HG03280 (cell line): ENCODE data around the gene RBFOX2.
"Not testable (repeated sequence)": the region's sequence is repeated elsewhere in the genome, so short reads cannot be mapped to it uniquely, and the experiment has no call there.

ENCODE experiments used
- ATAC-seq: cut with Tn5 transposase; IDR thresholded peaks from one replicate; pipeline ENCODE4 v1.9.1; 2021; ENCODE audit warnings: mild to moderate bottlenecking, moderate library complexity; ENCODE audit not compliant: unreplicated experiment

RBFOX2 gene

DNA sequence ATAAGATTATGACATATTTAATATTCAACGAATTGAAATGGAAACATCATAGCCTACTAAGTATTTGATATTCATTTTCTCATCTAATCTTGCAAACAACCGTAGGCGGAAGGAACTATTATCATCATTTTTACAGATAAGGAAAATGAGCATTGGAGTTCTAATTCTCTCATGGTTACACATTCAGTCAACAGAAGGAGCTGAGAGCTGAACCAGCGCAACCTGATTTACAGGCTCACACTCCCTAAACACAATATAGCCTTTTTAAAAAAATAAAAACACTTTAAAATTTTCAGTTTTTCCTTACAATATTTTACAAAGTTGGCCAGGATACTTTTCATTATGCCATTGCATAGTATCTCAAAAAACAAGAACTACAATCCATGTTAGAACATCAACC, 236.1 kb downstream of the RBFOX2 start:
- ATAC-seq: no peak

DNA sequence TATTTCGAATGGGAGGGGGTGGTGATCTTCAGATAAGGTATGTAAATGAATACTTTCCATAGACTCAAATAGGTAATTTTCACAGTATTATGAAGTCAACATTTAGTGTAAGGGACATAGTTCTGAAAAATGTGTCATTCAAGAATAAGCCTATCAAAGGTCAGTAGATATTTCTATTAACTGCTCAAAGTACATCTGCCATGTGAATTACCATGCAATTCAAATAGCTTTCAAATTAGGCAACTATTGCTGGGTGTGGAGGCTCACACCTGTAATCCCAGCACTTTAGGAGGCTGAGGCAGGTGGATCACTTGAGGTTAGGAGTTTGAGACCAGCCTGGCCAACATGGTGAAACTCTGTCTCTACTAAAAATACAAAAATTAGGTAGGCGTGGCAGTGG, 236.8 kb downstream of the RBFOX2 start:
- ATAC-seq: not testable (repeated sequence)

DNA sequence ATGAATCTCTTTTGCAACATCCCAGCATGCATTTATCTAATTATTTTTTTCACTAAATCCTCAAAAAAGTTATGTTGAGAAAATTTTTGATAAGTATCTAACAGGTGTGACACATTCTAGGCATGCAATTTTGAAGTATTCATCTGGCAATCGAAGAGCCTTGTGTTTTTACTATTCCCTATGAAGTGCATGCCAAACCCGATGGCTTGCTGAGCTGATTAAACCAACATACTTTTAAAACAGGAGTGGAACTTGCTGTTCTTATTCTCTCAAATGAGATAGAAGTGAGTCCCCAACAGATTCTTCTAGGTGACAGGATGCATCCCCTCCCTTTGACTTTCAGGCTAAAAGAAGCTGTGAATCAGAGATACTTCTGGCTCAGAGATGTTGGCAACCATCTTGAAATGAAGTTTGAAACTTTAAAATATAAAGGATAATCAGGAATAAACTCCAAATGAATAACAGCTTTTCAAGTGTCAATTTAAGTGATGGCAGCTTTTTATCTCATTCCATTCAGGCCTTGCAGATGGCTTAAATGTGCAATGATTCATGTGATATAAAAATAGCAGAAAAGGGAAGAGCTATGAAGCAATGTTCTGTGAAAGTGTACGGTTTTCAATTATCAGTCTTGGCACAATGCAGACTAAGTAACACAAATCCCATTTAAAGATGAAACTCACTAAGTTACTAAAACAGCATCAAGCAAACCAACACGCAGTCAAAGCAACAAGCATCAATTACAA, 243.3 kb downstream of the RBFOX2 start:
- ATAC-seq: no peak

DNA sequence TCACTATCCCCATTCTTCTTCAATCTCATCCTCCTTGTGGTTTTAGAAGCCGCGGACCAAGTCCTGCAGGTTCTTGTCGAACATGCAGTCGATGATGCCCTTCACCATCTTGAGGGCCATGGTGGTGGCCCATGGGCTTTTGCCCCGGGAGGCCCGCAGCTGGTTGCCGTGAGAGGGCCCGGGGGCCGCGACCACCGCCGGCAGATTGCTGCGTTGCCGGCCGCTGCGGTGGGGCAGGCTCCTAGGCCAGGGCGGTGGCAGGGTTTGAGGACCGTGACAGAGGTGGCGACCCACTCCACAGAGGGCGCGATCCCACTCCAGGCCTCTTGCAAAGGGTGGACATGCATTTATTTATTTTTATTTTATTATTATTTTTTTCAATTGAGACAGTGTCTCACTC, 244.0 kb downstream of the RBFOX2 start:
- no peak for ATAC-seq

DNA sequence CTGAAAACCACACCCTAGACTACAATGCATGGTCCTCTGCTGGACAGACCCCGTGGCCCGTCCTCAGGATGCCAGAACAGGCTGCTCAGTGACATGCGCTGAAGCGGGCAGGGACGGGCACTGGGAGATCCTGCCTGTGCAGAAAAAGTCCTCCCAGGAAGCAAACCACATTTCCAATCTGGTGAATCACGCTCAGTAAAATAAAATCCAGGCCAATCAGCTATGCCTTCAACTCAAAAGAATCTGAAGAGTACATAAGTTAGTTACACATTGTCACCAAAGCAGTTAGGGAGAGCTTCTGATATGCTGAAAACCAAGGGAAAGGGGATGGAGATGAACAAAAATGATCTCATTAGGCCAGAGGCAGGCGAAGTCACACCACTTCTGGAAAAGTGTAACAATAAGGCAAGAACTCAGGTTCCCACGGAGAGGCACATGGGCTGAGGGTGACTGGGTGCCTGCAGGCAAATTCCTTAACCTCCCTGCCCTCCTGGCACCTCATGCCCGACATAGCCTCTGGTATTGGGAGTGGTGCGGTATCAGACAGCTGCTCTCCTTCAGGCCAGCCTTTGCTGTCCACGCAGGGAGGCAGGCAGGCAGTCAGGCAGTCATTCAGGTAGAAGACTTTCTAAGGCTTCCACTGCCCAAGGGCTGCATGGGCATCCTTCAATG, 244.5 kb downstream of the RBFOX2 start:
- no peak for ATAC-seq

DNA sequence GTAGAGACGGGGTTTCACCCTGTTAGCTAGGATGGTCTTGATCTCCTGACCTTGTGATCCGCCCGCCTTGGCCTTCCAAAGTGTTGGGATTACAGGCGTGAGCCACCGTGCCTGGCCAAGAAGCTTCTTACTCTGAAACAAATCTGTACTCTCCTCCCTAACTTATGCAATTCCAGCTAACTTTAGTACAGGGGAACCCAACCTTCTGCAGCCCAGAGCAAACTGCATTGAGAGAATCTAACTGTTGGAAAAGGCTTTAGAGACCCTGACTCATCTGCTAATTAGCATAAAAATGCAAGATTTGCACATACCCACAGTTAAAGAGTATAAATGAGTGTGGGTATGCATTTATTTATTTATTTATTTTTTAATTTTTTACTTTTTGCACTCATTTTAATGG, 246.1 kb downstream of the RBFOX2 start:
- no peak for ATAC-seq

DNA sequence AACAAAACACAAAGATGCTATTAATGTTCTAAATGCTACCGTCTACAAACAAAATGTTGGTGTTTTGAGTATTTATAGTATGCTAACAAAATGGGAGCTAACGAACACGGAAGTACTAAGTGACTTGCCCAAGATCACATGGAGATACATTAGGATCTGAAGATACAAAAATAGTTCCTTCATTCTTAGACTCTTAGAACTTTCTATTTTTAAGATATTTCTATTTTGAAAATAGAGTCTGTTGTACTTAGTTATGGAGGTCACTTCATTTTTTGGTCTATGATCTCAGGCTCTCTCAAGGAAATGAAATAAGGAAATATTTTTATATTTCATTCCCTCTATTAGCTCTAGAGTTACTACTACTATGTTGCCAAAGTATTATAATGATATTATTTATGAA, 246.7 kb downstream of the RBFOX2 start:
- ATAC-seq: no peak

DNA sequence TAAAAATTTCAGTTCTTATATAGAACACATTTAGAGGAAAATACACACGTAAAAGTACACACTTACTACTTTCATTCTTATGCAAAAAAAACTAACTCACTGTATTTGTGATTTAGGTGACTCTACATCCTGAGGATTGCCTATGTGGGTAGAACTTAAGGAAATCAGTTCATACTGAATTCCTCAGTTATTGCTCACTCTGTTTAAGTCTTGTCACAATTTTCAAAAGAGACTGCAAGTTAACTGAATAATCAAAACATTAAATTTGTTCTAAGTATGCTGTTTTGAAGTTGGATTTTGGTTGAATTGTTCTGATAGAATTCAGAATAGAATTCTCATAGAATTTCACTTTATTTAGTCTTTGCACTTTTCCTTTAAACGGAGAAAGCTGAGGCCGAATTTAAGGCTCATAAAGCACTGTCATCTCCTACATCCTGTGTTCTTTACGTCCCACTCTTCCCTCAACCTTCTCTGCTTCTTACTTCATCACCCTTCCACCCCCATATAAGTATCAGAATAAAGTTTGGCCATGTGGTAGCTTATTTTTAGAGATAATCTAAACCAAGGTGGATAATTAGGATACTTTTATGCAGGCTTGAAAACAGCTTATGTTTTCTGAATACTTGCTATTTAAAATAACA, 251.2 kb downstream of the RBFOX2 start:
- no peak for ATAC-seq

DNA sequence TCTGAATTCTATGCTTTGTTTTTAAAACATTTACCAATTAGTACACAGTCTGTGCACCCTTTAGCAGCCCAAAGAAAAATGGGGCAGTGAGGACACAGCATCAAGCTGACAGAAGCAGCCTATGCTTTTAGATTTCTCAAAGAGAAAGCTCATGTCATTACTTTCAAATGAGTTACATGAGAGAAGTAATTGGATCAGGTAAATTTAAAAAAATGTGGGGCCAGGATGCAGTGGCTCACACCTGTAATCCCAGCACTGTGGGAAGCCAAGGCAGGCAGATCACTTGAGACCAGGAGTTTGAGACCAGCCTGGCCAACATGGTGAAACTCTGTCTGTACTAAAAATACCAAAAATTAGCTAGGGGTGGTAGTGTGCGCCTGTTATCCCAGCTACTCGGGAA, 253.3 kb downstream of the RBFOX2 start:
- no peak for ATAC-seq

DNA sequence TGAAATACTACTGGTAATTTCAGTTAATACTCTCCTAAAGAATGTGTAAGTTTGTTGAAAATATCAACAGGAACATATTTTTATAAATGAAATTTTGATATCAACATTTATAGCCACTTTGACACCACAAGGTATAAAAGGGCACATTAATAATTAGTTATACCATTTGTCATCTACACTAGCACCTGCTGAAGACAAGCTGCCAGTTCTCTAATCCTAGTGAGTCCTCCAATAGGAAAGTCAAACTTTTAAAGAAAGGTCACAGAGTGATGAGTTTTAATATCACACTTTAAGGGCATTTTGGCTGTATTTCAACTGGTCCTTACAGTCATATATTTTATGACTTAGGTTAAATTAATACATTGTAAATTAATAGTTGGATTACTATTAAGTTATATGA, 258.6 kb downstream of the RBFOX2 start:
- ATAC-seq: no peak

DNA sequence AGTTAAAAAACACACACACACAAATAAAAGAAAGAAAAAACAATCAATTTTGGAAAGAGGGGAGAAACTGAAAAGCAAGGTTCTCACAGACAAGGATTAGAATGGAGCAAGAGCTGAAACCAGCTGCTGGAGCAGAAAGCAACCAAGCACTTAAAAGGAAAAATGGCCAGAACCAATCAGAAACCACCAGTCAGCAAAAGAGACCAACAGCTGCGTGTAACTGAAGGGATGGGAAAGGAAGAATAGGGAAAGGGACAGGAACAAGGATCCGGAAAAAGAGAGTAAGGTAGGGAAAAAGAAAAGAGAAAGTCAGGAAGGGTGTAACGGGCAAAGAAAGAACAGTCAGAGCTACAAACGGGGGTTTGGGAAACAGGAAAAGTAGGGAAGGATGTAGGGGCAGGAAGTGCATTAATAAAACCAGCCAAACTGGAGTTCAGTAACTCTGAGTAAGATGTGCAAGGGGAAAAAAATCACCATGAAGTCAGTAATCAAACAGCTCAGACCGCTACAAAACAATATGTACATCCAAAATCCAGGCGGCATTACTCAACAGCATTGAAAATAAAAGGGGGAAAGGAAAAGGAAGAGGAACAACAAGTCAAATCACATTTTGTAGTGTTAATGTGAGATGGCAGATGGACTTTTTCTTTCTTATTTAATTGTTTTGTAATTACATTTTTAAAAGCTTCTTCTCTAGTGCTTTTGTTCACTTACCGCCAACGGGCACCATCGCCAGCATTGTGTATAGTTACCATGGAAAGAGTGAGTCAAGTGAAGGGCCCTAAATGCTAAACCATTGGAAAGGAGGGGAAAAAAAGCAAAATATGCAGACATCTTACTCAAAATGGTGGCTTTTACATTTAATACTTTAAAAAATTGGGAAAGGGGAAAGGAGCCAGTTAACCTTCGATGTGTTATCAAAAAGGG, 261.7 kb downstream of the RBFOX2 start:
- no peak for ATAC-seq

DNA sequence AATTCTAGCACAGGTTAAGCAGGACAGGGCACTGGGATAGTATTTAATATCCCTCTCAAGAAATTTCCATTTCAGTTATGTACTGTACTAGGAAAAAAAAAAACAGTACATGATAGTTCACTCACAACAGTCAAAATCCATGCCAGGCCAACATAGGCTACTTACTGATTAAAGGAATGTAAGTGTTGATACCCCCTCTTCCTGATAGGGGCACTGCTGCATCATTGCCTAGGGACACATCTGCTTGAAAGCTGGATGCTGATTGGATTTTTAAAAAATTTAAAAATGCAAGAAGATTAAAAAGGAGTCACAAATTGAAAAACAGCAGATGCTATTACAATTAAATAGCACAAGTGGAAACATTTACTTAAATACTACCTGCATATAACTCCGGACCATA, 267.6 kb downstream of the RBFOX2 start:
- no peak for ATAC-seq

DNA sequence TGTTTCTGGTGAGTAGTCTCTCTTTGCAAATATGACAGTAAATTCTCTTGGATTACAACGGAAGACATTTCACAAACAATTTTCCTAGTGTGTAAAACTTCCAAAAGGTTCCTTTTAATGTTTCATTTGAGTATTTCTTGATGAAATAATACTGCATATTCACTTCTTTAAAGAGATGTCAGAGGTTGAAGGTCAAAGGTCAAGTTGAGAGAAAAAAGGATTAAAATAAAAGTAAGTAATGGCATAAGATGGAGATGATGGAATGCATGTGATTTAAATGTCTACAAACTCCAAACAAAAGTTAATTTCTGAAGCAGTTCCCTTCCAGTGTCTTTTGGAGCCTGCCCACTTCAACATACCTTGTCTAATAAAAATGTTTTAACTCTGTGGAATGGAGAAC, 270.2 kb downstream of the RBFOX2 start:
- ATAC-seq: no peak

DNA sequence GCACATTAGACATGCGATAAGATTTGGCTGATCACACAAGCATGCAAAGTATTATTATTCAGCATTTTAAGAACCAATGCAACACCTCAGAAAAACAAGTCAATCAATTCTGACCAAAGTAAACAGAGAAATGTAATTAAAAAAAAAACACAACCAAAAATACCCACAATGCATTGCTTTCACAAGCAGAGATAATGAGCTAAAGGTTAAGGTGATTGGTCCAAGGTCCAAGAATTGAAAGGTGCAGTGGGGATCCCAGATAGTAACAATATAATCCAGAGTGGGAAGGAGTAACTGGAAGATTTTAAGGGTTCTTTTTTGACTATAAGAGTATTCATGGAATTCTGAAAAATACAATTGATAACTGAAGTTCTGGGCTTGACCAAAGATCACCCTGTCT, 271.9 kb downstream of the RBFOX2 start:
- ATAC-seq: no peak

DNA sequence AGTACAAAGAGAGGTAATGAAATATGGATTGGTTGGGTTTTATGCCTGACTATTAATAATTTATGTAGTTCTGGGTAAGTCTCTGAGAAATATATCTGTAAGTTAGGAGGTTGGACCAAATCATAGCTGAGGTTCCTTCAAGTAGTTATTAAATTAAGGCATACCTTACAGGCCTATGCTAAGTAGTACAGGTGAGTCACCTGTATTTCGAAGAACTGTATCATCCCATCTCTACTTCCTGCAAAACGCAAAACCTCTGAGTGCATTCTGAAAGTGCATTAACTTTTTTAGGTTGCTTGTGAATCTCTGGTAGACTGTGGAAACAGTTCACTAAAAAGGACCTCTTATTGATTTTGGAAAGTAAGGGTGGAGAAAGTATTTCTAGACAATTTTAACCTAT, 273.9 kb downstream of the RBFOX2 start:
- ATAC-seq: no peak

DNA sequence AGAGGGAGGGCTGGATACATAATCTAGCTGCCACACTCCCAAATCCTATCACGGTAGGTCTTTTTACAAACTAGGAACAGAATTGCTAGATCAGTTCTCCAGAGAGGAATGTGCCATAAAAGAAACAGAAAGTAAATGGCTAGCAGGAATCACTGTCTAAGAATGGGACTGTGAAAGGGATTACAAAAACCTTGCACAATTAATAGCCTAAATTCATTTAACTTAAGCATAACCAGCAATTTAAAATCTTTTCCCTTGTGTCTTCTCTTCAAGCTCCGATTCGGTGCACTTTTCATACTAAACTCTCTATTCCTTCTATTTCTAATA, 275.8 kb downstream of the RBFOX2 start:
- no peak for ATAC-seq

DNA sequence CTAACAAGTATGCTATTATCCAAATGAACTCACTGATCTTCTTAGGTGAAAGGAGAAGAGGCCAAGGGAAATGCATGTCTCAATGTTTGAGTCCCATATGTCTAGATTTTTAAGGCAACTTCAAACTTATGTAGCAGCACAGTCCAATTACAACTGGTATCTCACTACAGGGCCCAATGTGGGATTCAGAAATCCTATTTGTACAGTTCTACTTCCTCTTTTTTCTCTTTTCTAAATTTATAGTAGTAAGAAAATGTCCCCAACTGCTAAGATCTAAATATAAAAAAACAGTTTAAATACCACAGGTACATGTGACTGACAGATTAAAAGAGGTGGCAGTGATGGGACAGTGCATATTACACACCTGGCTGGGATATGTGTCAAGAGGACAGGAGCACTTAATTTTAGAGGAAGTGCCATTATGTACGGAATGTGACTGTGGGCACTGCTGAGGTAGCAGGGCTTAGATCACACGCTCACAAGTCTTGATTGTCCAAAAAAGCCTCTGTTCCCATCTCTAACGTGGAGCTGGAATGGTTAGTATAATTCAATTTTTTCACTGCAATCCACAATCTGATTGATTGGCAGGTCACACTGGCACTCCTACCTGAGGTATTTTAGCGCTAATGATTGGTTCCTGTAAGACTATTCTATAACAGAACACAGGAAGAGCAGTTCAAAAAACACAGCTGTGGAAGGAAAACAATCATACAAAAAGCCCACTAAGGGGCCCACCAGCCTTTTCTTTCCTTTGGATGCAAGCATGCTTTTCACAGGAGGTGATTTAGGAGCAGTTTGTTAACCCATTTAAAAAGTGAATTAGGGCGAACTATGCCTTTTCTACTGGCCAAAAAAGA, 276.4 kb downstream of the RBFOX2 start:
- ATAC-seq: no peak

DNA sequence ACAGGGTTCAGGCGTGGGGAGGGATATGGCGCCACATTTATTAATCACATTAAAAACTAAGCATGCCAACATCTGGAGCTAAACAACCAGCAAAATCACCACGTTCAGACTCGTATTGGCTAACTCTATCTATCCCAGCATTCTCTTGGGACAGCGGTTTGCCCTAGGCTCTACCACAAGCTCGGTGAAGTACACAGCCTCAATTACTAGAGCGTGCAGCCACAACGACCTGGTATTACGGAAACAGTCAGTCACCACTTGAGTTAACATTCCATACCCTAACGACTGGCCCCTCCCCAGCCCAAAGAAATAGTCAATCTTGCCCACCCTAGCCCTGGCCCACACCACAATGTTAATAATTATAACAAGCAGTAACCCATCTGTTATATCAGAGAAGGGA, 278.8 kb downstream of the RBFOX2 start:
- ATAC-seq: peak; percentile 64

DNA sequence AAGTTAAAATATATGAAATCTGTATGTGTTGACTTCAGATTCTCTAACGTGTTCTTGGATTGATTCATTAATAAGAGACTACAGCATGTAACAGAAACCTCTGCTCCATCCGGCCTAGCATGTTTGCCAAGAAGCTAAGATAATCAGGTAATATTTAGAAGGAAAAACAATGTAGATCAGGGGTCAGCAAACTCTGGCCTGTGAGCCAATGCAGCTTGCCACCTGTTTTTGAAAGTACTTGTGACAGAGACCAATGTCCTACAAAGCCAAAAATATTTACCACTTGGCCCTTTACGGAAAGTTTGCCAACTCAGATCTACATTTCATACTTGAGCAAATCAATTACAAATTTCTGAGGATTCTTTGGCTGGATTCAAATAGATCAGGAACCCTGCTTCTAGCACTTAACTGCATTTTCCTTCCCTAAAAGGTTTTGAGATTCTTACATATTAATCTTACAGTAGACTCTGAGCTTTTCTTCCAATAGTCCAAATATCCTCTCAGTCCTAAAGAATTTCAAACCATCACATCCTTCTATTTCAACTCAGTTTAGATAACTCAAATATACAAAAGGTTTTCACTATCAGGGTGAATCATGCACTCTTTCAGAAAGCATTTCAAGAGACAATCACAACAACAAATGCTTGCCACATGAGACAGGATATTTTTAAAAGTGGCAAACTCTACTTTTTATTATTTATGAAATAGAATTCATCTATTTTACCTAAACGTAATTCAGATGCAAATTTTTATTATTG, 281.5 kb downstream of the RBFOX2 start:
- ATAC-seq: no peak

DNA sequence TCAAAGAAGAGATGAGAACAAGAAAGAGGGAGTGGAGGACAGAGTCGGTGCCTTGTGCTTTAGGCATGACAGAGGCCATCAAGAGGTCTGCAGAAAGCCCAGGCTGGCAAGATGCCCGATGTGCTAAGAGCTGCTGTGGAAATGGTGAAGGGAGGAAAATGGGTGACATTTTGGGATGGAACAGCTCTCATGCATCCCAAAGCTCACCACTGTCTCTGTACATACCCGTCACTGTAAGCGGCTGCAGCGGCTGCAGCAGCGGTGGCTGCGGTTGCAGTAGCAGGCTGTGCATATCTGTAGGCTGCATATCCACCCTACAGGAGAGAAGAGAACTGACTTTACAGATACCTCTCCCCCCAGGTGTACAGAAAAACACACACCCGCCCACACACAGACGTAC, 282.4 kb downstream of the RBFOX2 start:
- ATAC-seq: no peak
